Measurements from ENCODE around the gene PCSK5. TPM values are rescaled to one million over a fixed set of nuclear protein-coding genes. Genes with fewer than 3 reads are reported as not detected.
A peak's percentile ranks its signal among the peaks of the same experiment; 100 is the strongest.

The PCSK5 gene
- total RNA-seq, 6 experiments from 2014 or later, result 1.4 to 5.8 (median 3.5) TPM

GRCh38 chr9:76394195-76394959, 503.9 kb downstream of the PCSK5 start, which contains the start of gene RFK:
RFK (minus strand) TSS chr9:76394426; CDS start chr9:76394171, 255 bp downstream.
- Histone ChIP-seq H3K27me3 (no peaks in the 10 kb centered on the region), H3K4me3 (peak within 1 kb of the TSS; percentile 91 to 97 (median 97)), H3K9me3 (no peaks in the 10 kb centered on the region), H3K4me1 (peaks cover 0 to 18% (median 3%) of the 10 kb centered on the region in 4 donors), H3K27ac (peak within 1 kb of the TSS; percentile 87 to 95 (median 89)), H3K36me3 (no peaks in the 10 kb centered on the region)
- DNase-seq (peak; percentile 95 to 97 (median 97)), ATAC-seq (peak; percentile 91 to 96 (median 94))
- intact Hi-C loops (cut with DNase I), result no loop called here
- TF ChIP-seq CTCF (IDR thresholded peaks at IDR 0.05) (peak; percentile 39 to 56 (median 44)), POLR2A (IDR thresholded peaks at IDR 0.05) (peak; percentile 84)
- under 1% methylated on average over 46 of the region's 81 CpGs for WGBS (ENCODE audit: insufficient coverage, low coverage, low lambda C conversion rate, missing lambda C conversion rate)

- DNase-seq (peak; percentile 62 to 81 (median 68)), ATAC-seq (peak; percentile 65 to 83 (median 74))
- intact Hi-C loops (cut with DNase I), result no loop called here
- Histone ChIP-seq H3K4me3 (peak overlapping the region; percentile 91 to 97 (median 97)), H3K4me1 (peaks cover 0 to 18% (median 3%) of the 10 kb centered on the region in 4 donors), H3K36me3 (no peaks in the 10 kb centered on the region), H3K27ac (peak overlapping the region; percentile 87 to 95 (median 89)), H3K27me3 (no peaks in the 10 kb centered on the region), H3K9me3 (no peaks in the 10 kb centered on the region)
- peak; percentile 44 for TF ChIP-seq POLR2A (IDR thresholded peaks at IDR 0.05)
- peak in 1 of 4 donors; percentile 2 for TF ChIP-seq CTCF (IDR thresholded peaks at IDR 0.05)
- WGBS (ENCODE audit: insufficient coverage, low coverage, low lambda C conversion rate, missing lambda C conversion rate), result 1% methylated on average over 11 of the region's 11 CpGs
Measured at GRCh38 chr9:76394960-76395252, 504.4 kb downstream of the PCSK5 start.

GRCh38 chr9:76395381-76395780, 504.9 kb downstream of the PCSK5 start:
- H3K27ac ChIP-seq, result peak overlapping the region; percentile 87 to 95 (median 89)
- H3K9me3 ChIP-seq, result no peaks in the 10 kb centered on the region
- 44% methylated on average over 10 of the region's 10 CpGs for WGBS (ENCODE audit: insufficient coverage, low coverage, low lambda C conversion rate, missing lambda C conversion rate)
- H3K4me3 ChIP-seq, result peak overlapping the region; percentile 91 to 97 (median 97)
- H3K4me1 ChIP-seq, result peaks cover 0 to 18% (median 3%) of the 10 kb centered on the region in 4 donors
- H3K36me3 ChIP-seq, result no peaks in the 10 kb centered on the region
- no peak for DNase-seq
- no peaks in the 10 kb centered on the region for H3K27me3 ChIP-seq
- intact Hi-C loops (cut with DNase I), result no loop called here
- no peak for TF ChIP-seq POLR2A (IDR thresholded peaks at IDR 0.05)
- no peak for TF ChIP-seq CTCF (IDR thresholded peaks at IDR 0.05)
- no peak for ATAC-seq

- ATAC-seq, result no peak
- Histone ChIP-seq H3K4me1 (peaks cover 0 to 13% (median 3%) of the 10 kb centered on the region in 4 donors), H3K27ac (no peak overlapping the region), H3K9me3 (no peaks in the 10 kb centered on the region), H3K4me3 (no peak overlapping the region), H3K27me3 (no peaks in the 10 kb centered on the region), H3K36me3 (no peaks in the 10 kb centered on the region)
- TF ChIP-seq CTCF (IDR thresholded peaks at IDR 0.05) (no peak), POLR2A (IDR thresholded peaks at IDR 0.05) (no peak)
- DNase-seq, result no peak
- WGBS (ENCODE audit: insufficient coverage, low coverage, low lambda C conversion rate, missing lambda C conversion rate), result 92% methylated on average over 6 of the region's 6 CpGs
- intact Hi-C loops (cut with DNase I), result no loop called here
Measured at GRCh38 chr9:76396144-76396543, 505.7 kb downstream of the PCSK5 start.

Data from right lobe of liver (tissue), 6 donors.